SU-DHL-6 (cell line): ENCODE data around the gene DPP10.

Source experiments
- H2AFZ ChIP-seq: fragments of 200-600 bp; sonication (generic); 2 replicates; pipeline ENCODE4 v1.6.1; 2014; ENCODE audit warnings: low read depth, mild to moderate bottlenecking, moderate library complexity, mixed read lengths, antibody characterized with exemption, low read length; ENCODE audit not compliant: severe bottlenecking
- H3F3A ChIP-seq: fragments of 200-600 bp; shearing (Covaris generic); 2 replicates; pipeline ENCODE4 v1.6.0; 2016; ENCODE audit warnings: antibody characterized with exemption, mild to moderate bottlenecking; ENCODE audit not compliant: insufficient read depth
- H3K27ac ChIP-seq: fragments of 200-600 bp; sonication (generic); 2 replicates; pipeline ENCODE4 v1.5.1; 2016; ENCODE audit warnings: low read depth, mild to moderate bottlenecking, low read length, moderate library complexity, mixed read lengths
- H3K27me3 ChIP-seq: fragments of 200-600 bp; sonication (generic), shearing (Covaris generic); 2 replicates; pipeline ENCODE4 v1.6.0; 2014; ENCODE audit warnings: mild to moderate bottlenecking, low read length
- H3K36me3 ChIP-seq: fragments of 200-600 bp; sonication (generic); 2 replicates; pipeline ENCODE4 v1.6.1; 2014; ENCODE audit warnings: mild to moderate bottlenecking, low read length, mixed read lengths
- H3K4me2 ChIP-seq: fragments of 300-600, 200-600 bp; shearing (Covaris generic), sonication (generic); 2 replicates; pipeline ENCODE4 v1.6.0; 2014; ENCODE audit warnings: low read length, low read depth, mild to moderate bottlenecking; ENCODE audit not compliant: poor library complexity, severe bottlenecking
- H3K4me3 ChIP-seq: fragments of 200-600 bp; sonication (generic); 2 replicates; pipeline ENCODE4 v1.5.1; 2014; ENCODE audit warnings: antibody characterized with exemption, low read length, mild to moderate bottlenecking, mixed read lengths; ENCODE audit not compliant: insufficient read depth, poor library complexity, severe bottlenecking
- H3K79me2 ChIP-seq: fragments of 200-600 bp; sonication (generic); 2 replicates; pipeline ENCODE4 v1.6.1; 2014; ENCODE audit warnings: mild to moderate bottlenecking, low read length, moderate library complexity; ENCODE audit not compliant: insufficient read depth
- H3K9ac ChIP-seq: fragments of 200-600 bp; sonication (generic); 2 replicates; pipeline ENCODE4 v1.7.0; 2014; ENCODE audit warnings: mild to moderate bottlenecking, low read length
- H3K9me2 ChIP-seq: fragments of 200-600 bp; sonication (generic); replicated peaks from 2 replicates; pipeline ENCODE4 v1.6.1; 2014; ENCODE audit warnings: low read length; ENCODE audit not compliant: insufficient read depth
- H3K9me3 ChIP-seq: fragments of 200-600 bp; sonication (generic); 2 replicates; pipeline ENCODE4 v1.6.1; 2014; ENCODE audit warnings: low read length, mixed read lengths; ENCODE audit not compliant: insufficient read depth
- H4K20me1 ChIP-seq: fragments of 200-600 bp; sonication (generic); 2 replicates; pipeline ENCODE4 v1.6.1; 2014; ENCODE audit warnings: low read depth, mild to moderate bottlenecking, antibody characterized with exemption, low read length, moderate library complexity, mixed read lengths
- CTCF ChIP-seq: fragments of 200-600 bp; sonication (generic); IDR thresholded peaks from one replicate; pipeline ENCODE4 v1.5.1; 2017; ENCODE audit warnings: antibody characterized with exemption, mild to moderate bottlenecking, low read length, moderate library complexity; ENCODE audit not compliant: insufficient read depth, poor library complexity, severe bottlenecking
- EZH2phosphoT487 ChIP-seq: fragments of 200-600 bp; sonication (generic), shearing (Covaris generic); conservative IDR thresholded peaks from 2 replicates; pipeline ENCODE4 v1.6.1; 2018; ENCODE audit warnings: mild to moderate bottlenecking, antibody characterized with exemption, low read length, moderate library complexity, mixed read lengths

DPP10 gene

GRCh38 chr2:114642166-114642770 is 199.8 kb downstream of the DPP10 start:
- H3K27me3 ChIP-seq: no peaks in the 10 kb centered on the region
- H3K79me2 ChIP-seq: no peaks in the 10 kb centered on the region
- H3K4me3 ChIP-seq: no peak overlapping the region
- H3K36me3 ChIP-seq: no peaks in the 10 kb centered on the region
- H3K4me2 ChIP-seq: no peak overlapping the region
- no peaks in the 10 kb centered on the region for H3K9me3 ChIP-seq
- no peak overlapping the region for H2AFZ ChIP-seq
- H3K27ac ChIP-seq: no peak overlapping the region
- no peaks in the 10 kb centered on the region for H3K9me2 ChIP-seq
- no peak for TF ChIP-seq CTCF
- no peak for TF ChIP-seq EZH2phosphoT487
- H3K9ac ChIP-seq: no peak overlapping the region
- H4K20me1 ChIP-seq: no peaks in the 10 kb centered on the region
- no peaks in the 10 kb centered on the region for H3F3A ChIP-seq

GRCh38 chr2:114642988-114643553 is 200.6 kb downstream of the DPP10 start:
- TF ChIP-seq CTCF: no peak
- TF ChIP-seq EZH2phosphoT487: no peak
- Histone ChIP-seq H3F3A (no peaks in the 10 kb centered on the region), H3K9me3 (no peaks in the 10 kb centered on the region), H3K27me3 (no peaks in the 10 kb centered on the region), H3K27ac (no peak overlapping the region), H4K20me1 (no peaks in the 10 kb centered on the region), H3K79me2 (no peaks in the 10 kb centered on the region), H2AFZ (no peak overlapping the region), H3K9me2 (no peaks in the 10 kb centered on the region), H3K4me2 (no peak overlapping the region), H3K9ac (no peak overlapping the region), H3K36me3 (no peaks in the 10 kb centered on the region), H3K4me3 (no peak overlapping the region)

GRCh38 chr2:114651933-114652332 is 209.5 kb downstream of the DPP10 start:
- Histone ChIP-seq H3K27ac (no peak overlapping the region), H3K79me2 (no peaks in the 10 kb centered on the region), H3F3A (no peaks in the 10 kb centered on the region)

More at GRCh38 chr2:114651933-114652332, 209.5 kb downstream of the DPP10 start:
- H4K20me1 ChIP-seq: no peaks in the 10 kb centered on the region
- H3K9me3 ChIP-seq: no peaks in the 10 kb centered on the region
- H3K9ac ChIP-seq: no peak overlapping the region
- H3K4me2 ChIP-seq: no peak overlapping the region
- no peaks in the 10 kb centered on the region for H3K9me2 ChIP-seq
- H3K4me3 ChIP-seq: no peak overlapping the region
- H2AFZ ChIP-seq: no peak overlapping the region
- H3K36me3 ChIP-seq: no peaks in the 10 kb centered on the region
- H3K27me3 ChIP-seq: no peaks in the 10 kb centered on the region
- TF ChIP-seq CTCF (no peak), EZH2phosphoT487 (no peak)
